ACHN (cell line): ENCODE results near the gene MAML2.
A peak's percentile ranks its signal among the peaks of the same experiment; 100 is the strongest.

Experiments
- DNase-seq: peaks from one replicate; pipeline ENCODE4 v3.0.0-alpha.2; 2015
- in situ Hi-C: cut with HindIII; loops from 2 replicates; pipeline ENCODE4 v1.10.0; 2017; ENCODE audit warnings: low sequenced_read_pairs, low pct_ligation_motif_present, low pct_unique_long_range_greater_than_20kb

Gene MAML2

DNA sequence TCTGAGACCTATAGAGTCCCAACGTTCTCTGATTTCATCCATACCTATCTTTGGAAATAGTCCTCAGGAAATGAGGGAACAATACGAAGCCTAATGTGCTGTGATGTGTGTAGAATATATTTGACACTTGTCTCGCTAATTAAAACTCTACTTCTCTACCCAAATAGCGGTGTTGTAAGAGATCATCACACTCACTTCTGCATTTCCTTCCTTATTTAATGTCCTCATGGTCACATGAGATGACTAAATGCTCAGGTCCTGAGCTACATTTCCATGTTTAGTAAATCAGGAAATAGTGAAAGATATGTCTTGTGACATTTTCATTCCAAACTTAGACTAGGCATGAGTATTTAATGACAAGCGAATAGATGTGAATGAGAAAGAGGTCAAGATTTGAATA is 112.3 kb downstream of the MAML2 start:
- no peak for DNase-seq
- in situ Hi-C loops, result no loop called here

DNA sequence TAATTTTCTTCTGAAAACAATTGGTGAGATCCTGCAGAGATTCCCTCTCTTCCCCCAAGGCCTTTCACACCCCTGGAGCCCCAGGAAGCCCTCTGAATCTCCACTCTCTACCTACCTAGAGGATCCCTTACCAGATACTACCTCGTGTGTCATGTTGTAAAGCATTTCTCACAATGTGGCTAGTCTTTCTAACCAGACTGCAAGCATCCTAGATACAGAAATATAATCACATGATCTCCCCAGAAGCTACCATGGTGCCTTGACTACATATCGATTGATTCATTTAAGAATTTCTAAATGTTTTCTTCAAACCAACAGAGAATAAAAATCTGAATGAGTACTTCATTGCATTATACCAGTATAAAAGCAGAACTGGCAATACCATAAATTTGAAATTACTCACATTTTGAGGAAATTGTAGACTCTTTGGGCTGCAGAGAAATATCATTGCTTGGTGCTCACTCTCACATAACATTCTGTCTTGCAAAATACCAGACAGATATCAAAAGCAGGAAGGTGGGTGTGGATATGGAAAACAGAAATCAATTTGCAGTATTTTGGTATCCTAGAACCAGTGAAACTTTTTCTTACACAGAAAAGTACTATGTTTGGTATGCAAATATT is 113.5 kb downstream of the MAML2 start:
- no peak for DNase-seq
- in situ Hi-C loops, result no loop called here

DNA sequence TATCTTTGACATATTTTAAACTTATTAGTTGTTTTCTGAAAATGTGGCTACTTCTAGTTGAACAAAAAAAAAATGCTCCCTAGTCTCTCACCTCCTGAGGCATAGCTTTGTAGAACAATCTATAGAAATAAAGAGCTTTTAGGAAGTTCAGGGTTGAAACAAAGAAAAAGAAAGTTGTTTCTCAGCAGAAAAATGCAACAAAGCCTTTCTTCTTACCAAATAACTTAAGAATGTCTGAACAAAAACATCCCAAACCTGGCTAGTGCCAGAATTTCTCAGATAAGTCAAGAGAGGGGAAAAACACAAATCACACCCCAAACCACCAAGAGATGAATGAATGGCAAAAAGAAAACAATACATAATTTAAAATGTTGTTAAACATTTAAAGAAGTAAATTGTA is 114.1 kb downstream of the MAML2 start:
- in situ Hi-C loops, result no loop called here
- no peak for DNase-seq

DNA sequence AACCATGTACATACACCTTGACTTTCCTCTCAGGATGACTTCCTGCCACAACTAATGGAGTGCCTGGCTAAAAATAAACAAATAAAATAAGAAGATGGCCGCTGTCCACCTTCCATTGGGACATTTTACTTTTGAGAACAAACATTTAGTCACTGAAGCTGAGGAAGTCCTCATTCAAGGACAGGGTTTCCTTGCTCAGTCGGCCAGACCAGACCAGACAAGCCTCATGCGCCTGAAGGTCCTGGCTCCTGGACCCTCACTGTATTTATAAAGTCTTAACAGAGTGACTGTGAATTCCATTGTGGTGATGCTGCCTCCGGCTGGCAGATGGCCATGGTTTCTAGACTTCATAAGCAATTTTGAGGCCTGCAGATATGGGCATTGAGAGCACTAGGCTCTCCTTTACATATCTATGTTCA is 114.5 kb downstream of the MAML2 start:
- peak; percentile 82 for DNase-seq
- in situ Hi-C loops, result no loop called here

DNA sequence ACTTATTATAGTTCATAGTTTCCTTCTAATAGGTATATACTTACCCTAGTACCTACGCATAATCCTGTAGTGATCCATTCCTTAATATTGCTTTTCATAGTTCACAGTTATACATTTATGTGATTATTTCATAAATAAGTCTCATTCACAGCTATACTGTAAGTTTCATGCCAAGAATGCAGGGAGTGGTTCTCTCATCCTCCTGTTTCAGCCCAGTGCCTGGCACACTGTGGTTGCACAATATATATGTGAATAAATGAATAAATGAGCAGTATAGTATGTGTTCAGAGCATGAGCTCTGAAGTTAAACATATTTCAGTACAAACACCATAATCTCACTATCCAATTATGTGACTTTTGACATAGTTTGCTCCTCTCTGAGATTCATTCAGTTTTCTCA is 115.8 kb downstream of the MAML2 start:
- DNase-seq, result no peak
- in situ Hi-C loops, result no loop called here

DNA sequence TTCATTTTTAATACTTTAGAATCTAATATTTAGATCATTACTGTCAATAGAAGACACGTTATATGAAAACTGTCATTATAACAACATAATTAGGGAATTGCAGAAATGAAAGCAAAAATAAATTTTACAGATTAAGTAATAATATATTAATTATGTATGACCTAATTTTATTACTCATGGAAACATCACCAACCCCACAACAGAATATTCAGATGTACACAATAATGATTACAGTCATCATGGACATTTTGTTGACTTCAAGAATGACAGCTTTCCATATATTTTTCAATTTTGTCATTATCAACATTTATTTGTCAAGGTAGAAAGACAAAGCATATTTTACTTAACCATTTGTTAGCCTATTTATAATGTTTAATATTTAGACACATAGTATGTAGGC is 119.9 kb downstream of the MAML2 start:
- DNase-seq, result no peak
- in situ Hi-C loops, result no loop called here

DNA sequence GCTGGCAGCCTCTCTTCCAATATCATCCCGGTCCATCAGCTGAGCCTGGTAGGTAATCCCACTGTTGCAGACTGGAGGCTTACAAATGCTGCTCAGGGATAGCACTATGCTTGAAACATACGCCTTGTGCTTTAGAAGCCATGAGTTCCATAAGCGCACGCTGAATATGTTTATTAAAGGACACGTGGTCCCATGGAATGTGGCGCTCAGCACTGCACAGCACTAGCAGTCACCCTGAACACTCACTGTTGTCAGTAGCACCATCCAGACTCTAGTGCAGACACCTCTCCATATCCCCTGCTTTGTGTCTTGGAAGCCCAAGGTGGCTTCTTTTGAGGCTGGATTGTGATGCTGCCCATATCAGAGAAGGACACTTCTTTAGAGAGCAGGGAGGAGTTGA is 120.9 kb downstream of the MAML2 start:
- DNase-seq, result no peak
- in situ Hi-C loops, result no loop called here

DNA sequence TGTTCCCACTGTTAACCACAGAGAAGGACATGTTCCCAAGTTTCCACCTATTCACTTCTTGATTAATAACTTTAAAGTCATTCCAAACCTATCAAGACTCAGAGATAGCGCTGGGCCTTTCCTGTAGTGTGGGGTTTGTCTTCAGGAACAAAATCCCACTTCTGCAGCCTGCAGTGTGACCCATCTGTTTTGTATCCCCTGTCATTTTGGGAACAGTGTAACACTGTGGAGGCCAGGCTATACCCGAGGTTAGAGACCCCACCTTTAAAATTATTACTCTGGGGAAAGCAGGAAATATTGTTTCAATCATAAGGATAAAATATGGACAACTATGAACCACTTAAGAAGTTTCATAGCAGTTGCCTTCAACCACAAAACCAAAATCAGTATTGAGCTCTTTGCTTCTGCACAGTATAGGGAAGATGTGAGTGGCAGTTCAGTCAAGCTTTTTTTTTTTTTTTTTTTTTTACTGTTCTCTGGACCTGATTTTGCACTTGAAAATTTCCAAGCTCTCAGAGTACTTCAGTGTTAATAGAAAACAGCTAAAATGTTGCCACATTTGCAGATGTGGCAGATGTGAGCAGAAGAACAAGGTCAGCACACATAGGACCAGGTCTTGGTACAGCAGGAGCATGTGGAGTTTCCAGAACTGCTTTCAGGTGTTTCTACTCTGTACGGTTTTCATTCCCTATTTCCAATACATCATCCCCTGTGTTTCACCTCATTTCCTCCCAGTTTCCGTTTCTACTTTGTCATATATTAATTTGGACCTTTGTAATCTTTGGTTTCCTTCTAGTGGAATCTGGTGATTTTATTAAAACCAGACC is 121.5 kb downstream of the MAML2 start:
- in situ Hi-C loops, result no loop called here
- DNase-seq, result no peak

DNA sequence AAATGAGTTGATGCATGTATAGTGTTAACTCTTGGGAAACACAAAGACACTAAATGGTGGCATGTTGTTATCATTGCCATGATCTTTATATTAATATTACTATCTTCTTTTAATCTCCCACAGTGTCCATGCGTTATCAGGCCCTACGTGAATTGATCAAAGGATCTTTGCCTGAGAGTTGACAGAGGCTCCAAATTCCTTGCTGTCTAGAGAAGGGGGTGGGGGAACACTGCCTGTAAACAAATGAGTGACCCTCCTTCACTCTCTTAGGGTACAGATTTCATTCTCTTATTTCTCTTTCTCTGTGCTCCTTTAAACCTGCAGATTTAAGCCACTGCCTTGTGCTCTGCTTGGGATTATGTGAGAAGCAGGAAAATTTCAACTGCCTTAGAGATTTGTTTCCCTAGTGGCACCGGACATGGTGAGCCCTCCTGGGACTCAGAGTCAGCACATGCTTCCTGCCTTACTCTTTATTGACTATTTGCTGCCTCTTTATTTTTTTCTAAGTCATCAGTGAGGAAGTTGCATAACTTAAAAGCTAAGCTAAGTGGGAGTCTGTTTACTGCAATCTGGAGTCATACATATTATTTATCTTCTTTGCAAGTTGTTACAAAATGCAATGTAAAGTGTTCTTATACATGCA is 122.9 kb downstream of the MAML2 start:
- DNase-seq, result no peak
- in situ Hi-C loops, result no loop called here

DNA sequence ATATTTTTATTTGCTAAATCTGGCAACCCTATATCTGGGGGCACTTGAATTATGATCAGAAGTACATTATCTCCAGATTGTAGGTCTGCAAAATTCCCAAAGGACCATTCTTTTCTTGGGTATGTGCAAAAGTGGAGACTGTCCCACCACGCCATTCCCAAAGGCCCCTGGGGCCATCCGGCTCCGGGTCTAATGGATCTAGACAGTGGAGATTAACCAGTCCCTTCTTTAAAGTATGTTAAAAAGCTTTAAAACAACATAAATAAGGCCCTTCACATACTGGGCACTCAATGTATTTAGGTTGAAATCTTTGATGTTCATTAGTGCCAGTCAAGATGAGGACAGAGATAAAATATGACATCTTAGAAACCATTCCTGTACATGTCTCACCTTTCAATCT is 124.1 kb downstream of the MAML2 start:
- in situ Hi-C loops, result no loop called here
- no peak for DNase-seq

DNA sequence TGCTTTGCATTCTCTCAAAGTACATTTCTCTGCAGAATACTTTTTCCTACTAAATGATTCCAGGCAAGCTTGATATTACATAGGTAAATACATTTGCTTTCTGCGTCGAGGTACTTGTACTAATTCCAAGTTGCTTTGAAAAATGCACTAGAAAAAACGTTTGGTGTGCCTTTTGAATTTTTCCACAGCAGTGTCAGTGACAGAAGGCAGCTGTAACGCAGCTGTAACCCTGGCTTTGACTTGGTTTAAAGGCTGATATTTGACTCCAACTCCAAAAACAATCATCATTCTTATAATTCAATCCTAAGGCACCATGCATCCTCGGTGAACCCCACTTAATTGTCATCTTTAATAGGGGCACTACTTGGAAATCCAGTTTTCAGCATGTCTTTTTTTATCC is 125.0 kb downstream of the MAML2 start:
- in situ Hi-C loops, result no loop called here
- no peak for DNase-seq

DNA sequence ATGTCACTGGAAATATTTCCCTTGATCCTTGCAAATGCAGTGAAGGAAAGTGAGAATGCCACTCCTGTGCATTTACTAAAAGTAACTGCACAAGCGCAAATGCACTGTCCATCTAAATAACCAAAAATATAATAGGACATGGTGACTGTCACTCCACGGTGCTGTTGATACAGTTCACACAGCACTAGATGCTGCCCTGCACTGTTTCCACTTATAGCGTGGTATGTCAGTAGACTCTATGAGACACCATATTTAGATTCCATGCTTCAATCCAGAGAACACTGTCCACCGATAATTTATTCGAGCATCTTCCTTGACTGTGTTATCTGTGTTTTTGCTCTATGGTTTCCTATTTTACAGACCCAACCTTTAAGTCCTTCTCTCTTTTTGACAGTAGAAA is 125.8 kb downstream of the MAML2 start:
- DNase-seq, result no peak
- in situ Hi-C loops, result no loop called here

DNA sequence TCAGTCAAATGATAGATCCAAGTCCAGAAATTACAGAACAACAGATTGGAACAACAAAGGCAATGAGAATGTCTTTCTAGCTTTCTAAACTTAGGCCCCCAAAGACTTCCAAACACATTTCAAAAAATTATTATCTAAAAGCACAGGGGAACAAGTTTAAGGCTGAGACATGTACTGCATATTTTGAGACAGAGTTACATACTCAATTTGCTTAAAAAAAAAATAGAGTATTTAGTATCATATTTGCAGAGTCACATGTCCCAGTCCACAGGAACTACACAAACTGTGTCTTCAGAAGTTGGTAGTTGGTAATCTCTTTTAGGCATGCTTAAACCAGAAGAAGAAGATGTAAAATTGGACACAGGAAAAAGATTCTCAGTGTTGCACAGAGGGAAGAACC is 127.2 kb downstream of the MAML2 start:
- DNase-seq, result no peak
- in situ Hi-C loops, result no loop called here

DNA sequence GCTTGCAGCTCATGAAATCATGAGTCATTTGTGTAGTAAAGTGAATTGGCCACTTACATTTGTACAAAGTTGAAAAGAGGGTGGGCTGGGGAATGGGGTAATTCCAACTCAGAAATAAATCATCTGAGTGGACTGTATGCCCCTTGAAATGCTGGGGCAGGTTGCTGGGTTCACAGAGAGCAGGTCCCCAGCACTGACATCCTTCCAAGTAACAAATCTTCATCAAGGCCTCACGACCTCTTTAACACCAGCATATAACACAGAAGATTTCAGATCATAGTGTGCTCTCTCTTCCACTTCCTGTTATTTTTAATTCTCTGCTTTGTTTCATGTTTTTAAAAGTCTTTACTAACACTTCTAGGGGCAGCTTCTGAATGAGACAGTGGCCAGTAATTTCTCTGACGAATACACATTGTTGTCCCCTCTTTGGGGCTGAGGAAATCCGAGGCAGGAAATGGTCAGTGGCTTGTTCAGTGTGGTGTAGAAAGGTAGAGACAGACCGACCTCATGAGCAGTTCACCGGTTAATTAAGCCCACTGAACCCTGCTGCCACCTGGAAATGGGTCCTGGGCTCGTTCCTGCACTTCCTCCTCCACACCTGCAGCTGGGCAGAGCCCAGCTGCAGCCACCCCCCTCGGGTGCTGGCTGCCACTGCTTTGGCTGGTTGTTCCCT is 127.7 kb downstream of the MAML2 start:
- peak; percentile 30 for DNase-seq
- in situ Hi-C loops, result no loop called here

DNA sequence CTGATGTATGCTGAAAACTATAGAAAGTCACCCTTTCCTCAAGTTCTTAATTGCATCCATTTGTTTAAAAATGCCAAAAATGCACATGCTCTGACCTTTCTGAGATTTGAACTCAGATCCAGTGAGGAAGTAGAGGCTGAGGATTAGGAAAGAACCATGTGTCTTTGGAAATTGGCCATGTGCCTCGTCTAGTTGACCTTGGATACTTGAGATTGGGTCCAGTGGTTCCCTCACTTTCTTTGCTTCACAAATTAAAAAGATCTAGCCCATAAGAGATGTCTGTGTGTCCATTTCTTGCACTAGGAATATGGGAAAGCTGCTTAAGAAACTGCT is 128.3 kb downstream of the MAML2 start:
- in situ Hi-C loops, result no loop called here

DNA sequence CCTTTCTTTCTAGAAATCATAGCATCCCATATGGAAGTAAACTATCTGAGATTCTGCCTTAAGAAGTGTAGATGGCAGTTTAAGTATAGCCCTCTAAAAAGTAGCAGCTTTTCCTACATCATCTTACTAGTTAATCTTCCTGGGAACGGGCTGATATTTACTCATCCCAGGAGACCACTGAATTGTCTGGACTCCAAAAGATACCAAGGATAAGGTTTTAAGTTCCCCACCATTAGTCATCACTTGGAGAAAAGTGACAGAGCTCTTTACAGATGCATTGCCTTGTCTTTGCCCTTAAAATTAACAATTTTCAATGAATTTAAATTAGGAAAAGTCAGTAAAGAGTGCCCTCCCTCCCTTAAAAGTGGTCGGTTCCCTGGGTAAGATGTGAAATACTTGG is 129.5 kb downstream of the MAML2 start:
- in situ Hi-C loops, result no loop called here
- DNase-seq, result peak; percentile 44

More for the DNA sequence above, 128.3 kb downstream of the MAML2 start:
- no peak for DNase-seq

DNA sequence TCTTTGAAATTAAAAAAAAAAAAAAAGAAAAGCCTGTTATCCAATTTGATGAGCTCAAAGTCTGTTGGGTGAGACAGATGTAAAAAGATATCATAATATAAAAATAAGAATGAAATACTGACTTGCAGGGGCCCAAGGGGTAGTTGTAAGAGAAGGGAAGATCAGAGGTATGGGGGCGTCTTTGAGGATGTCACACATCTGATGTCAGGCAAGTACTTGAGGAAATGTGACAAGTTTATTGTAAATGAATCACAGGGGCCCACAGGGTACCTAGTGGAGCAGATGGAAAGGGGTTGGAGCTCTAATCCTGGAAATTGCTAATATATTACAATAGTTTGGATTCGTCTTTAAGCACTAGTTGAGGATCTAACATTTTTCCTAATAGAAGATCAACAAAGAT is 131.6 kb downstream of the MAML2 start:
- in situ Hi-C loops, result no loop called here
- no peak for DNase-seq

DNA sequence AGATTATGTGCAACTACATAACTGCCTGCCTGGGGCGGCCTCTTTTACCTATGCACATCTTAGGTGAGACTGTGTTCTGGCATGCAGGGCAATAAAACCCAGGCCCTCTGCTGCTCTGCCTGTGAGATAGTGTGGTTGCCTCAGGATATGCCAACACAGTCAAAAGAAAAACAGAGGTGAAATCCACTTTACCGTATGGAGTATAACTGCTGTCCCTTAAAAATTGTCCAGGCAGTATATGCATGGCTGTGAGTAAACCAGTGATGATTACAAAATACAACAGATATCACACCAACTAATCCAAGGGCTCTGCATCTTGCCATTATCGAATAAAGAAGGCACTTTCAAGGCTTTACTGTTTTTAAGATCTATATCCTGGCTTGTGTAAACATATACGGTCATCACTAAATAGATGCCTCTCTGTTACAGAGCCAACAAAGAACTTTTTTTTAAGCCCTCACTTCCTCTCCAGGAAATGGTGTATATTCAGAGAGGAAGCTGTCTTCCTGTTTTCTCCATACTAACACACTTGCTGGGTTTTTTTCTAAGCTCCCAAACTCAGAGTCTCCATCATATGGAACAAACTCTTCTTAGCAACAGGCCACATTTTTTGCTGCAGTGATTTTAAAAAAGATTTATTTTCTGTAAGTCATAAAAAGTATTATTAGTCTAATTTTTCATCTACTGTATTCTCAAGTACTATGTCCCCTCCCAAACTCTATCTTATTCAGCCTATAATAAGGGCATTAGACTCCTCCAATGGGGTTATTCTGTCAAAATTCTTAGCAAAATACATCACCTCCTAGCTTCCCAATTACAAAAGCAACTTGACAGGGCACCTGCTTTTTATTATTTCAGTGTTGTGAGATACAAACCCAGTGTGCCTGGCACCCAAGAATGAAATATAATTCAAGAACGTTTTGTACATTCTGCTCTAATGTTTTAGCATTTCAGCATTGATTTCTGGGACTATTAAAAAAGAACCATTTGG is 135.2 kb downstream of the MAML2 start:
- DNase-seq, result no peak

More for the DNA sequence above, 135.2 kb downstream of the MAML2 start:
- in situ Hi-C loops, result no loop called here
